Measurements from ENCODE around the gene ZNF318.
"Not testable (repeated sequence)": the region's sequence is repeated elsewhere in the genome, so short reads cannot be mapped to it uniquely, and the experiment has no call there.

ZNF318 gene

GRCh38 chr6:43383021-43383667 is 13.7 kb upstream of the ZNF318 start:
- DNase-seq (ENCODE audit: low read depth), result no peak

GRCh38 chr6:43380858-43381257 is 11.4 kb upstream of the ZNF318 start:
- not testable (repeated sequence) for DNase-seq (ENCODE audit: low read depth)

- no peak for DNase-seq (ENCODE audit: low read depth)
These were observed 9.2 kb upstream of the ZNF318 start for GRCh38 chr6:43378631-43379030.

GRCh38 chr6:43377710-43378229 is 8.3 kb upstream of the ZNF318 start:
- no peak for DNase-seq (ENCODE audit: low read depth)

GRCh38 chr6:43376551-43376981 is 7.1 kb upstream of the ZNF318 start:
- no peak for DNase-seq (ENCODE audit: low read depth)

GRCh38 chr6:43375693-43376092 is 6.2 kb upstream of the ZNF318 start:
- DNase-seq (ENCODE audit: low read depth), result no peak

GRCh38 chr6:43373252-43373875 is 3.9 kb upstream of the ZNF318 start:
- no peak for DNase-seq (ENCODE audit: low read depth)

GRCh38 chr6:43370003-43370580 is 645 bp upstream of the ZNF318 start:
- not testable (repeated sequence) for DNase-seq (ENCODE audit: low read depth)

GRCh38 chr6:43368259-43369160 is 937 bp downstream of the ZNF318 start:
- DNase-seq (ENCODE audit: low read depth), result no peak

- DNase-seq (ENCODE audit: low read depth), result no peak
These were observed 2.0 kb downstream of the ZNF318 start for GRCh38 chr6:43367245-43367984.

GRCh38 chr6:43361269-43361668 is 8.2 kb downstream of the ZNF318 start:
- DNase-seq (ENCODE audit: low read depth), result no peak

- DNase-seq (ENCODE audit: low read depth), result no peak
These were observed 9.6 kb downstream of the ZNF318 start for GRCh38 chr6:43359831-43360230.

- DNase-seq (ENCODE audit: low read depth), result no peak
These were observed 10.1 kb downstream of the ZNF318 start for GRCh38 chr6:43359381-43359780.

- no peak for DNase-seq (ENCODE audit: low read depth)
These were observed 13.4 kb downstream of the ZNF318 start for GRCh38 chr6:43355862-43356590.

- not testable (repeated sequence) for DNase-seq (ENCODE audit: low read depth)
These were observed 17.5 kb downstream of the ZNF318 start for GRCh38 chr6:43351951-43352350.

GRCh38 chr6:43347444-43347843 is 22.0 kb downstream of the ZNF318 start:
- DNase-seq (ENCODE audit: low read depth), result no peak

- no peak for DNase-seq (ENCODE audit: low read depth)
These were observed 22.4 kb downstream of the ZNF318 start for GRCh38 chr6:43347021-43347420.

- not testable (repeated sequence) for DNase-seq (ENCODE audit: low read depth)
These were observed 23.2 kb downstream of the ZNF318 start for GRCh38 chr6:43346243-43346642.

- no peak for DNase-seq (ENCODE audit: low read depth)
These were observed 30.3 kb downstream of the ZNF318 start for GRCh38 chr6:43339168-43339567.

- DNase-seq (ENCODE audit: low read depth), result no peak
These were observed 31.2 kb downstream of the ZNF318 start for GRCh38 chr6:43338243-43338642.

GRCh38 chr6:43336382-43336781 is 33.1 kb downstream of the ZNF318 start:
- no peak for DNase-seq (ENCODE audit: low read depth)

Measured in stimulated activated CD4-positive, alpha-beta T cell treated with anti-CD3 and anti-CD28 coated beads, Interleukin-2, amount 100 ng/mL, for 4 hours (primary cell).